HG03045 (cell line): ENCODE measurements around the gene EHD3.

Experiments
- ATAC-seq: cut with Tn5 transposase; IDR thresholded peaks from one replicate; pipeline ENCODE4 v1.9.1; 2021; ENCODE audit warnings: mild to moderate bottlenecking, moderate library complexity; ENCODE audit not compliant: unreplicated experiment

Gene EHD3

GRCh38 chr2:31212659-31213600 lies 21.0 kb upstream of the EHD3 start:
- no peak for ATAC-seq

- no peak for ATAC-seq
These were observed 20.1 kb upstream of the EHD3 start for GRCh38 chr2:31213601-31214443.

DNA sequence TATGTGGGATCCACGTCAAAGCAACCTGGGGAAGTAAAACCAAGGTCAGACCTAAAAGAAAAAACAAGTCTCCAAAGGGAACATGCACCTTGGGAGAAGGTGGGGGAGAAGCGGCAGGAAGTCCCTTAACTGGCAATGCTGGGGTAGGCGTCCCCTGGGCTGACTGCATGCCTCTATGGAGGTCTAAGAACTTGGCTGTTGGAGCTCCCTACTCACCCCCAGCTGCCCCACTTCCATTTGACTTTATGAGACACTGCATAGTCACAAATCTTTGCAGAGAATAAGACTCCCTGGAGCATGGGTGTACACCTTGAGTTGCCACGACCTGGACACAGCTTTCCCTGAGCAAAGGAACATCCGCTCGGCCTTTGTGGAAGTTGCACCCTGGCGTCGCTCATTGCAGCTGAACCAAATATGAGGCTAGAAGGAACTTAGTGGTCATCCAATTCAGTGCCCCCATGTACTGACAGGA lies 19.5 kb upstream of the EHD3 start:
- no peak for ATAC-seq

- ATAC-seq = peak; percentile 49
These were observed 17.2 kb upstream of the EHD3 start for GRCh38 chr2:31216734-31217133.

- ATAC-seq = no peak
These were observed 16.3 kb upstream of the EHD3 start, which contains the start of gene CAPN14 for GRCh38 chr2:31217465-31218200. Gene CAPN14 (minus strand): TSS chr2:31217515. CDS start chr2:31205447, 12,068 bp downstream.

DNA sequence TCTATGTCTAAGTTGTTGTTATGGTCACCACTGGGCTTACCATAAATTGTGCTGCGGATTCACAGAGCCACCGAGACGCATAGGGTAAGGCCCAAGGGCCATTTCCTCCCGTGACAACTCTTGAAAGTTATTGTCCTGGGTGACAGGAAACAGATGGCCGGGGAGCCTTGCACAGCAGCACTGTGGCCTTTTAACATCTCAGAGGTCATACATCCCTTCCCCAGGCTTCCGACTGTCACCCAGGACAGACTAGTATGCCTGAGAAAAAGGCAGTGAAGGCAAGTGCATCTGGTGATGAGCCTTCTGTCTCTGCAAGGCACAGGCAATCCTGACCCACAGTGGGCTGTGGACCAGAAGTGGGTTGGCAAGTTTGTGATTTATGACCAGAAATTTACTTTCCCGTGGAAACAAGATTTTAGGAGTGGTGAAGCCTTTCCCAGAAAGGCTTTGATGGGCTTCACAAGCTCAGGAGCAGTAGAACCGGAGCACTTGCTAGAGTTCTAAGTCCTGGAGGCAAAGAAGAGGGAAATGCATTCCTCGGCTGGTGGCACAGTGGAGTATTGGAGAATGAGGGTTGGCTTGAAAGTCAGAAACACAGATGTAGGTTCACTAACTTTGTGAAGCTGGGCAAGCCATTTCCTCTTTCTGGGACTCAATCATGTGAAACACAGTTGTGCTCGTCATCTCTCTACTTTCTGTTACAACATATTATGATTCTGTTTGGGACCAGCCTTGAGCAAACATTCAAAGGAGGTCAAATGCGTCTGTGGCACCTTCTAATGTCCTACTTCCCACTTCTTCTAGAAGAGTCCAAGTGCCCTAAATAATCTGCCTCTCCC lies 14.6 kb upstream of the EHD3 start:
- ATAC-seq = peak; percentile 64

DNA sequence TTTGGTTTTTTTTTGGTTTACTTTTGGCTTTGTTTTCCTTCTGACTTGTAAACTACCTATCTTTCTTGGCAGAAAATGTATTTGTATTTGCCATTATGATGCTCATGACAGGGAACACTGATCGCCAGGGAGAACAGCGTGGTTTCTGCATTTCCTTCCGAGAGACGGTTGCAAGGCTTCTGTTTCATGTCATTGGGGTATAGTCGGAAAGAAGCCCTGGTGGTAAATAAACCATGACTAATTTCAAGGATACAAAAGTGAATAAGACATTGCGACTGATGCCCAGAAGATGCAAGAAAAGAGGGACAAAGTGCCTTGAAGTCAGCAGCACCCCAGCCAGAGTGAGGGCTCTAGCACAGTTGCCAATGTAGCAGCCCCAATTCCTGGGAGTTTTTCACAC lies 12.4 kb upstream of the EHD3 start:
- ATAC-seq = no peak

- no peak for ATAC-seq
These were observed 11.9 kb upstream of the EHD3 start for GRCh38 chr2:31222071-31222470.

GRCh38 chr2:31223026-31223425 lies 10.9 kb upstream of the EHD3 start:
- no peak for ATAC-seq

- no peak for ATAC-seq
These were observed 10.2 kb upstream of the EHD3 start for GRCh38 chr2:31223749-31224148.

- no peak for ATAC-seq
These were observed 7.7 kb upstream of the EHD3 start for GRCh38 chr2:31226266-31226665.

GRCh38 chr2:31227110-31227509 lies 6.8 kb upstream of the EHD3 start:
- no peak for ATAC-seq

DNA sequence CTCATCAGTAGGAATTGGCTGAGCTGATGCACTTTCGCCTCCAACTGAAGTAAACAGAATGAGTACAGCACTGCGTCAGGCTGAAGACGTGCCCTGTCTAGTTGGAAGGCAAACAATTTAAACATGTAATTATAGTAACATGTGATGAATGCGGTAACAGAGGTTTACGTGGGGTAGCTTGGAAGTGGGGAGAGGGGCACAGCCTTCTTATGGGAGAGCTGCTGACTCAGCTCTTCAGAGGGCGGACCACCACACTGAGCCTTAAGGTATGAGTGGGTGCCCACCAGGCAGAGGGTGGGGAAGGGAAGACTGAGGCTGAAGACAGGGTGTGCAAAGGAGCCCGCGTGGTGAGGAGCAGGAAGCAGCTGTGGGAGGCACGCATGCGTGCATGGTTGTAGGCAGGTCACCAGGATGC lies 6.2 kb upstream of the EHD3 start:
- no peak for ATAC-seq

DNA sequence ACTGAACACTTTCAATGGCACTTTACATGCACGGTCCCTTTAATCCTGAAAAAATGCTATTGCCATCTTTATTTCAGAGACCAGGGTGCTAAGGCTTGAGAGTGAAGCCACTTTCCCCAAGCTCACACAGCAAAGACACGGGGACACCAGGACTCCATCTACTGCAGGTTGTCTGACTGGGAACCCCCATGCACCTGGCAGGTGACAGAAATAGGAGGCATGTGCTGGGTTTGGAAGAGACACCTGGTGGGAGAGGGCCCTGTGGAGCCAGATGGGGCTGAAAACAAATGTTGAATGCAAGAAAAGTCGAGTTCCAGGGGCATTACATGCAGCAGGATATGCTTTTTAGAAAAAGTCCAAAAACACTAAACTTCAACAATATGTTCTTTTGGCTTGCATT lies 5.2 kb upstream of the EHD3 start:
- no peak for ATAC-seq

DNA sequence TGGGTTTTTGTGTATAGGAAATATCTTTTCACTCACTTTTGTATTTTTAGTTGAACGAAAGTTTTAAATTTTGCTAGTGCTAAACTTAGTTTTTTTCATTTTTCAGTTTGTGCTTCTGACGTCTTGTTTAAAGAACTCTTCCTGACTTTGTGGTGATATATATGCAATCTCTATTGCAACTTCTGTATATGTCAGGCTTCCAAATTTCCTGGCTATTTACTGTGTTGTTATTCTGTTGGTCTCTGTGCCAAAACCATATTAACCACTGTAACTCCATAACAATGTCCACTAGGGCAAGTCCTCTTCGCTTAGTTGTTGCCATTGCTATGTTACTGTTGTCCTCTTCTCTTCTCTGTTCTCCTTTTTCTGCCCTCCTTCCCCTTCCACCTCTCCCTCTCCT lies 3.2 kb upstream of the EHD3 start:
- ATAC-seq = no peak

- ATAC-seq = no peak
These were observed 2.2 kb upstream of the EHD3 start for GRCh38 chr2:31231571-31232302.

GRCh38 chr2:31232586-31232985 lies 1.4 kb upstream of the EHD3 start:
- no peak for ATAC-seq

DNA sequence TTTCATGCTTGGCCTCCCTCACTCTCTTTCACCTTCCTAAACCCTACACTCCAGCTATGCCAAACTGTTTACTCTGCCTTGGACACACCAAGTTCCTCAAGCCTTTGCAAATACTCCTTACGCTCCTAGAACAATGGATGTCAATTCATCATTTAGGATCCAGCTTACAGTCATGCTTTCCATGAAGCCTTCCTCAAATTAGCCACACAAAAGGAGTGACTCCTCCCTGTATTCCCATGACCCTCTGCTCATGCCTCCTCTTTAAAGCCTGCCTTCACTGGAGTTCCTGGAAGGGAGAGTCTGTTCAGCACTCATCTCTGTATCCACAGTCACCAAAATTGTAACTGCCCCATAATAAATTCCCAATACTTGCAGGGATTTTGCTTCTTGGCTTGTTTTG lies 721 bp upstream of the EHD3 start:
- no peak for ATAC-seq
